T-helper 17 cell (primary cell): ENCODE data around the gene PKNOX2. TPM values are rescaled to one million over a fixed set of nuclear protein-coding genes. Genes with fewer than 3 reads are reported as not detected.

Source experiments
- ATAC-seq: fragments of 150-1000 bp; cut with Tn5 transposase; 2 replicates; pipeline ENCODE4 v1.10.0; 2021; ENCODE audit warnings: mild to moderate bottlenecking, moderate library complexity
- DNase-seq, 3 donors: peaks; one replicate each; pipeline versions ENCODE4 v3.0.0 to v3.0.0-alpha.2; 2020 to 2021
- H3K9me3 ChIP-seq: one replicate; pipeline ENCODE4 v1.7.0; 2013; ENCODE audit warnings: low read length, mild to moderate bottlenecking; ENCODE audit not compliant: control insufficient read depth, poor library complexity, severe bottlenecking
- H3K27ac Mint-ChIP-seq: one replicate; pipeline ENCODE4 v1.8.0; 2022; ENCODE audit warnings: mild to moderate bottlenecking, moderate library complexity, mixed read lengths
- H3K27me3 Mint-ChIP-seq: one replicate; pipeline ENCODE4 v1.8.0; 2022; ENCODE audit warnings: mixed read lengths
- H3K36me3 Mint-ChIP-seq: one replicate; pipeline ENCODE4 v1.8.0; 2022; ENCODE audit warnings: low read depth, mixed read lengths
- H3K4me1 Mint-ChIP-seq: one replicate; pipeline ENCODE4 v1.8.0; 2022; ENCODE audit warnings: mild to moderate bottlenecking, mixed read lengths
- H3K4me3 Mint-ChIP-seq: one replicate; pipeline ENCODE4 v1.8.0; 2022; ENCODE audit warnings: mild to moderate bottlenecking, moderate library complexity, mixed read lengths
- total RNA-seq, 4 donors: library from RNA in 2 of 4; stranded (reverse) in 2 of 4; gene quantifications; one replicate each; pipeline ENCODE4 v1.2.3 and lab custom pipeline; 2022 to 2026

Gene PKNOX2
- total RNA-seq, 2 donors from 2014 or later = not detected

GRCh38 chr11:125414121-125414520, 249.6 kb downstream of the PKNOX2 start:
- H3K4me3 Mint-ChIP-seq = no peak overlapping the region
- DNase-seq = no peak
- no peak overlapping the region for H3K27ac Mint-ChIP-seq
- no peaks in the 10 kb centered on the region for H3K9me3 ChIP-seq
- peaks cover 42% of the 10 kb centered on the region for H3K27me3 Mint-ChIP-seq
- peaks cover 4% of the 10 kb centered on the region for H3K4me1 Mint-ChIP-seq
- no peak for ATAC-seq
- H3K36me3 Mint-ChIP-seq = no peaks in the 10 kb centered on the region

DNA sequence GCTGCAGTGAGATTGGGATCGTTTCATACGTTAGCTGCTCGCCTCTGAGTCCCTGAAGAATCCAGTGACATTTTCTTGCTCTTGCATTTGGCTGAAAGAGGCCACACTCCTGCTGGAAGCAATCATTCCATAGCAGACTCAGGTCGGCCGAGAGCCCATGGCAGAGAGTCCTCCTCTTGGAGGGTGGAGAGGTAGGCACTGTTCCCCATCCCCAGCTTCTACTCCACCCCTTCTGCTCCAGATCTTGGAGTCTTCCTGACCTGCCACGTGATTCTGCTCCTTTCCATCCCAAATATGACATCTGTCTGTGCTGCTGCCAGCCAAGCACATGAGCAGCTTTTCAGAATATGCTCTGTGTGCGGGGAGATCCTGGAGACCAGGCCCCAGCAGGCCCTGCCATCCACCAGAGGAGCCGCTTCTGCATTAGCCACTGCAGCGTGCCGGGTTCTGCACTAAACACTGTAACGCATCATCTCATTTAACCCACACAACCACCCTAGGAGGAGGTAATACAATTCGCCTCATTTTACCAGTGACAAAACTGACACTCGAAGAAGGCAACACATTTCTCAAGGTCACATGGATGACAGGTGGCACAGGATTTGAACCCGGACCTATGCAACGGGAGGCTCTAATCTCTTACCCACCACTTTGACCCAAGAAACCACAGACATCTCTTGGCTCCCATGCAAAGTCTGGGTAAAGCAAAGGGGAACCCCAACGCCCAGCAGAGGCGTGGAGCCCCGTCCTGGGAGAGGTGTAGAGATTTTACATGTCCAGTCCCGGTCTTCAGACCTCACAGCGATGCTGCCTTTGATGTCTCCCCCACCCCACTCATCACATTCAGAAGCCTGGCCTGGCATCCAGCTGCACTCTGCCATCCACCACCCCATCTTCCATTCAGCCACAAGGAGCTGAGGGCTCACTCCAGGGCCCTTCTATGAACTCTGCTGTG, 252.7 kb downstream of the PKNOX2 start:
- no peak for DNase-seq
- Mint-ChIP-seq H3K27me3 (peaks cover 45% of the 10 kb centered on the region), H3K4me1 (no peaks in the 10 kb centered on the region), H3K36me3 (no peaks in the 10 kb centered on the region), H3K4me3 (no peak overlapping the region), H3K27ac (no peak overlapping the region)
- no peaks in the 10 kb centered on the region for H3K9me3 ChIP-seq
- no peak for ATAC-seq

GRCh38 chr11:125418396-125418795, 253.8 kb downstream of the PKNOX2 start:
- no peak overlapping the region for H3K4me3 Mint-ChIP-seq

GRCh38 chr11:125422681-125423080, 258.1 kb downstream of the PKNOX2 start:
- H3K36me3 Mint-ChIP-seq = no peaks in the 10 kb centered on the region
- H3K27me3 Mint-ChIP-seq = peaks cover 55% of the 10 kb centered on the region
- H3K4me1 Mint-ChIP-seq = peaks cover 8% of the 10 kb centered on the region
- no peaks in the 10 kb centered on the region for H3K9me3 ChIP-seq
- no peak for ATAC-seq
- no peak overlapping the region for H3K4me3 Mint-ChIP-seq
- no peak overlapping the region for H3K27ac Mint-ChIP-seq
- no peak for DNase-seq

More at GRCh38 chr11:125418396-125418795, 253.8 kb downstream of the PKNOX2 start:
- H3K9me3 ChIP-seq = no peaks in the 10 kb centered on the region
- no peak overlapping the region for H3K27ac Mint-ChIP-seq
- peaks cover 40% of the 10 kb centered on the region for H3K27me3 Mint-ChIP-seq
- no peak for DNase-seq
- ATAC-seq = no peak
- H3K4me1 Mint-ChIP-seq = peaks cover 4% of the 10 kb centered on the region
- H3K36me3 Mint-ChIP-seq = no peaks in the 10 kb centered on the region

GRCh38 chr11:125423247-125423849, 258.8 kb downstream of the PKNOX2 start:
- DNase-seq (no peak), ATAC-seq (no peak)
- Mint-ChIP-seq H3K4me3 (no peak overlapping the region), H3K27me3 (peaks cover 54% of the 10 kb centered on the region), H3K4me1 (peaks cover 11% of the 10 kb centered on the region), H3K27ac (no peak overlapping the region), H3K36me3 (no peaks in the 10 kb centered on the region)
- no peaks in the 10 kb centered on the region for H3K9me3 ChIP-seq

DNA sequence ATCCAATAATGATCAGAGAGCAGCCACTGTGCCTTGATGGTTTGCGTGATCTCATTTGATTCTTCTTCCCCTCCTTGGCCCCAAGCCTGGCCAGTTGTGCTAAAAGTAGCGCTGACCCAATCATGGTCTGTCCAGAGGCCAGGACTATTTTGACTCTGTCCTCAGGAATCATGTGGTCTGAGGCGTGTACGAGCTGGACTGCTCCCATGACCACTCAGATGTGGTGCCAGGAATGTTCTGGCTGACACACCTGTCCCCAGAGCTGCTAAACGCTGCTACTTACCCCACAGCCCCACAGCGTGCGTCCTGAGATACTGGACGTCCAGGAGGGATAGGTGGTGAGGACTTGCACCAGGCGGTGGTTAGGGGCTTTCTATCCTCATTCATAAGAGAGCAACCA, 261.1 kb downstream of the PKNOX2 start:
- peaks cover 16% of the 10 kb centered on the region for H3K4me1 Mint-ChIP-seq
- DNase-seq (no peak), ATAC-seq (no peak)
- H3K27ac Mint-ChIP-seq = no peak overlapping the region
- no peak overlapping the region for H3K4me3 Mint-ChIP-seq
- H3K9me3 ChIP-seq = no peaks in the 10 kb centered on the region
- H3K27me3 Mint-ChIP-seq = peaks cover 68% of the 10 kb centered on the region
- H3K36me3 Mint-ChIP-seq = no peaks in the 10 kb centered on the region

DNA sequence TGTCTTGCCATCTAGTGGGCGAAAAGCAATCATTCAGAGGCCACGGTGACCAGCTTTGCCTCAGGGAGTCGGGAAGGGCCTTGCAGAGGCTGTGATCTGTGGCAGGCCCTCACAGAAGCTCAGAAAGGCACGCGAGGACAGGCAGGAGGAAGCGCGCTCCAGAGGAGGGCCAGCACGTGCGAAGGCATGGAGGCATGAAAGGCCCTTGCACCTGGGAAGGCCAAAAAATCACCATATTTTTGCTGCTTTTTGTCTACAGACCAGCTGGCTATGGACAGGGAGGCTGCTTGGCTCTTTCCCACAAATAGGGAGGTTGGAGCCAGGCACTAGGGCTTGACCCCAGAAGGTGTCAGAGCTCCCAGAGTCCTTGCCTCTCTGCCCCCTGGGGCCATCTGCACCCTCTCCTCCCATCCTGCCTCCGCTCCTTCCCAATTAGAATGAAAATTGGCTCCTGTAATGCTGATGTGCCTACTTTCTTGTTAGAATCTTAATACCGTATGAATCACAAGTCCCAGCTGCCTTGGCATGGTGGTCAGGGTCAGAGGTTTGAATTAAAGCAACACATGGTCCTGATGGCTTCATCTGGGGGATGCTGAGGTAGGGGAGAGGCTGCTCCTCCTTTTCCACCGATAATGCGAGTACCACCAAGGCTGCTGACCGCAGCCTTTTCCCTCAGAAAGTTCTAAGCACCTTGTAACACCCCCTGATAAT, 262.4 kb downstream of the PKNOX2 start:
- DNase-seq = no peak
- no peak overlapping the region for H3K4me3 Mint-ChIP-seq
- no peaks in the 10 kb centered on the region for H3K36me3 Mint-ChIP-seq
- H3K27me3 Mint-ChIP-seq = peaks cover 59% of the 10 kb centered on the region
- ATAC-seq = no peak
- no peaks in the 10 kb centered on the region for H3K9me3 ChIP-seq
- H3K27ac Mint-ChIP-seq = no peak overlapping the region
- H3K4me1 Mint-ChIP-seq = peaks cover 16% of the 10 kb centered on the region

DNA sequence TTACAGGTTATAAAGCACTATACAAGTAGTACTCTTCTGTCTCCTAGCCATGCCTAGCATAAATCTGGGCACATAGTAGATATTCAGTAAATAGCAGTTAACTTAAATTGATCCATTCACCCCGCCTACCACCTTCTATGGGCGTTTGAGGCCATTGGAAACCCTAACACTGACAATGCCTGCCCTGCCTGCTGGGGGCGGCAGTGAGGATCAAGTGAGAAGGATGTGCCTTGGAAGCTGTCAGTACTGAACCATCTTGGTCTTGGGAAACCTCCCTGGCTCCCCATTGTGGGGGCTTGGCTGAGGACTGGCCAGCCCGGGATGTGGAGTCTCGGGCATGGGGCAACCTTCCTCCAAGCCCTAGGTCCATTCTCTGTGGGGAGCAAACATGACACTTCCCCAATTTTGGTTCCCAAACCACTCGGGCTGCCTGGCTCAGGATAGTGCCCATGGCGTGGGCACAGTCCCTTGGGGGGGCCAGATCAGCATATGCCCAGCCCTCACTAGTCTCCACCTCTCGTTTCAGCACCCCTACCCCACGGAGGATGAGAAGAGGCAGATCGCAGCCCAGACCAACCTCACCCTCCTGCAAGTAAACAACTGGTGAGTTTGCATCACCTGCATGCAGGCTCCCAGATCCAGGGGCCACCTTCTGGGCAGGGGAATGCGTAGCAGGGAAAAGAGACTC, 264.1 kb downstream of the PKNOX2 start:
- H3K9me3 ChIP-seq = no peaks in the 10 kb centered on the region
- peaks cover 62% of the 10 kb centered on the region for H3K27me3 Mint-ChIP-seq
- no peak for DNase-seq
- H3K4me3 Mint-ChIP-seq = no peak overlapping the region
- H3K27ac Mint-ChIP-seq = no peak overlapping the region
- no peaks in the 10 kb centered on the region for H3K36me3 Mint-ChIP-seq
- ATAC-seq = no peak
- peaks cover 18% of the 10 kb centered on the region for H3K4me1 Mint-ChIP-seq

GRCh38 chr11:125429174-125429707, 264.7 kb downstream of the PKNOX2 start:
- DNase-seq (peak in 1 of 3 donors; percentile 16), ATAC-seq (peak; percentile 46)
- H3K27me3 Mint-ChIP-seq = peaks cover 68% of the 10 kb centered on the region
- H3K36me3 Mint-ChIP-seq = no peaks in the 10 kb centered on the region
- no peak overlapping the region for H3K27ac Mint-ChIP-seq
- no peak overlapping the region for H3K4me3 Mint-ChIP-seq
- no peaks in the 10 kb centered on the region for H3K9me3 ChIP-seq
- peaks cover 18% of the 10 kb centered on the region for H3K4me1 Mint-ChIP-seq

DNA sequence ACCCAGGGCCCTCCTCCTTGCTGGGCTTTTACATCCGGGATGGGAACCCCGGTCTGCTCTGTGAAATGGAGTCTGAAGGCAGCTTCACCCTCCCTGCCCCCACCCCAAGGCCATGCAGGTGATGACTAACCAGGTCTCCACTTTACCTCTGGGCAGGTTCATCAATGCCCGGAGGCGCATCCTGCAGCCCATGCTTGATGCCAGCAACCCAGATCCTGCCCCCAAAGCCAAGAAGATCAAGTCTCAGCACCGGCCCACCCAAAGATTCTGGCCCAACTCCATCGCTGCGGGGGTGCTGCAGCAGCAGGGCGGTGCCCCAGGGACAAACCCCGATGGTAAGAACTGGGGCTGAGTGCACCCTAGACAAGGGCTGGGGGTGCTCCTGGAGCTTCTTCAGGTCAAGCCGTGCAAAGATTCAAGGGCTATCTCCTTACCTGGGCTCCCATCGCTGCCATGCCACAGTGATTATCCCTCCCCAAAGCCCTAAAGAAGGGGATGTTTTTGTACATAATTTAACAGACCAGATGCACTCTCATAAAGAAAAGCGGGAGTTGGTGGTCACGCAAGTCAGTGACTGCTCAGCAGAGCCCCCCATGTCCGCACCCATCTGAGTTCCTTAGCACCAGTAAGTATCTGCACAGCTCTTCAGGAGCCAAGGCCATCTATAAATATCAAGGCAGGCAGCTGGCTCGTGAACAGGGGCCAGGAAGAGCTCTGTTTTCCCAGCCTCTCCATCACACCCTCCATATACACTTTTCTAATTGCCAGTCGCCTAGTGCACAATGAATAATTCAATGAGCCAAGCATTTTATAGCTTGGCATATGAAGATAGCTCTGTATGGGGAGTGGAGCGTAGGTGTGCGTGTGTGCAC, 265.5 kb downstream of the PKNOX2 start:
- no peak overlapping the region for H3K27ac Mint-ChIP-seq
- peaks cover 65% of the 10 kb centered on the region for H3K27me3 Mint-ChIP-seq
- H3K4me3 Mint-ChIP-seq = no peak overlapping the region
- H3K36me3 Mint-ChIP-seq = no peaks in the 10 kb centered on the region
- ATAC-seq (no peak), DNase-seq (no peak)
- no peaks in the 10 kb centered on the region for H3K9me3 ChIP-seq
- peaks cover 20% of the 10 kb centered on the region for H3K4me1 Mint-ChIP-seq

- H3K9me3 ChIP-seq = no peaks in the 10 kb centered on the region
- Mint-ChIP-seq H3K36me3 (no peaks in the 10 kb centered on the region), H3K4me3 (no peak overlapping the region), H3K27me3 (peaks cover 67% of the 10 kb centered on the region), H3K27ac (no peak overlapping the region), H3K4me1 (peaks cover 22% of the 10 kb centered on the region)
- ATAC-seq (no peak), DNase-seq (no peak)
Observed at GRCh38 chr11:125431009-125431408, 266.5 kb downstream of the PKNOX2 start.

DNA sequence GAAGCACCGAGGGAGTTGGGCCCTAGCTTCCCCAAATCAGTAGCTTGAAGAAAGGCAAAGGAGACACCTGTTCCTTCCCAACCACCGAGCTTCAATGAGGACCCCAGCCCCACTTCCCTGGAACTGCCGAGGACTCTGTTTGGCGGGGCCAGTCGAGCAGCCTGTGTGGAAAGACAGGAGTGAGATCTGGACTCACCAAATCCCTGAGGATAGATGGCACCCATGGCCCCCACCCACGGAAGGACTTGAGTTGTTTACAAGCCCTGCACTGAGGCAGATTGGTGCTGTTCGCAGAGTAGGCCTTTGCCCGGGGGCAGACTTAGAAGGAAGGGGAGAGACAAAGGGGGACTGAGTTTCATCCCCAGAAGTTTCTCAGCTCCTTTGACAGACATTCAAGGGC, 266.9 kb downstream of the PKNOX2 start:
- Mint-ChIP-seq H3K4me3 (no peak overlapping the region), H3K27me3 (peaks cover 67% of the 10 kb centered on the region), H3K36me3 (no peaks in the 10 kb centered on the region), H3K27ac (no peak overlapping the region), H3K4me1 (peaks cover 20% of the 10 kb centered on the region)
- ATAC-seq = no peak
- H3K9me3 ChIP-seq = no peaks in the 10 kb centered on the region
- no peak for DNase-seq
